HG03060 (cell line): Measurements from ENCODE around the gene PLEKHO2.

ENCODE experiments used
- ATAC-seq: cut with Tn5 transposase; IDR thresholded peaks from one replicate; pipeline ENCODE4 v1.9.1; 2021; ENCODE audit warnings: low read depth, moderate number of reproducible peaks; ENCODE audit not compliant: unreplicated experiment

Gene PLEKHO2

DNA sequence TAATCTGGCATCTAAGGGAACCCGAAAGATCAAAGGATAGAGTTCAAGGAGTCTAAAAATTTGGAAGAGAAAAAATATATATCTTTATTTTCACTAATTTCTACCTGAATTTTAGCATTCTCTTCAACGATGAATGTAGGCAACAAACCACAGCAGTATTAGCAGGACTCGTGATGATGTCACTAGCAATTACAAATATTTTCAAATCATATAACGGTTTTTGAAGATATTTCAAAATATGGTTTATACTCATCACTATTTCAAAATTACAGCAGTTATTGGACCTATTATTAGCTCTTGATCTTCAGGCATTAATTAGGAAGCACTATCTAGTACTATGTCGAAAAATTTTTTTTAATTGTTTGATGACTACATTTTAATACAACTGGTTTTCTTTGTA, 43.0 kb downstream of the PLEKHO2 start:
- no peak for ATAC-seq

DNA sequence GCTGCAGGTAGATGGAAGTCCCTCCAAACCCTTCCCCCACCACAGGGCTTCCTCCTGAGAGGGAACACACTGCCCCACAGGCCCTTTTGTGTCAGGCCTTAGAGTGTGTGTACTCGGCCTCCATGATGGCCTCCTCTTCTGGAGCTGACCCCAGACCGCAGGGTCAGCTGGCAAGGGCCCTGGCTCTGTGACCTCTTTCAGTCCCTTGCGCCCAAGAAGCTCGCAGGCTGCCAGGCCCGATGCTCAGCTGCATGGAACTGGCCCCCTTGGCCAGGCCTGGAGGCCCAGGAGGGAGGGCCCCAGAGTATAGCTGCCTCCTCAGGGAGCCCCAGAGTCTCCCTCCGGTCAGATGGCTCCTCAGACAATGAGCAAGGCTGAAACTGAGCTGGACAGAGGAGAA, 46.6 kb downstream of the PLEKHO2 start:
- ATAC-seq = no peak

DNA sequence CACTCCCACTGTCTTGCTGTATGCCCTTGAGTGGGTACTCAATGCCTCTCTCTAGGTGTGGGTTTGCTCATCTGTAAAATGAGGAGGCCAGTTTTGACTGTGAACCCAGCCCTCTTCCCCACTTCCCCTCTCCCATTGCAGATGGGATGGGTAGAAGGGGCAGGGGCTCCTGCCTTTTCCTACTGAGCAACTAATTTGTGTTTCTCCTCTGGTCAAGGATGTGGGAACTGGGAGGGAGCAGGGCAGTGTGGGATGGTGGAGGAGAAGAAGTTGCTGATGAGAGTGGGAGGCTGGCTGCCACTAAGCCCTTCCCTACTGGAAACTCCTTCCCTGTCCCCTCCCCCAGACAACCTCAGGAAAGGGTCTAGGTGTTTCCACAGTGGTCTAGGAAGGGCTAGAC, 49.8 kb downstream of the PLEKHO2 start:
- ATAC-seq = no peak

DNA sequence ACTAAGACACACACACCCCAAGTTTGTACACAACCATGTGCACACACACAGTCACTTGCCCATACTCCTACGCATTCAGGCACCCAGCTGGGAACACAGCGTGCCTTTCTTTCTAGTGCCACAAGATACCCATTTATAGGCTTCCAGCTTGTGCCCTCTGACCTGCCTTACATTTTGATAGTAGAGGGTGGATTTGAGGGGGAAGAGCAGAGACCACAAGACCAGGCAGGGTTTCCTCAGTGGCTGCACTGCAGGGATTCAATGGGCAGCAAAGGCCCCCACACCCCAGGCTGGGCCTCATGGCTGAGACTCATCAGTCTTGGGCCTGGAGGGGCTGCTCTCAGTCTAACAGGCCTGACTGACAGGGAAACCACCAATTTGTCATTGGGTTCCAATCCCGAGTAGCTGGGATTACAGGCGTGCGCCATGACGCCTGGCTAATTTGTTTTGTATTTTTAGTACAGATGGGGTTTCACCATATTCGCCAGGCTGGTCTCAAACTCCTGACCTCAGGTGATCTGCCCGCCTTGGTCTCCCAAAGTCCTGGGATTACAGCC, 51.2 kb downstream of the PLEKHO2 start:
- no peak for ATAC-seq

DNA sequence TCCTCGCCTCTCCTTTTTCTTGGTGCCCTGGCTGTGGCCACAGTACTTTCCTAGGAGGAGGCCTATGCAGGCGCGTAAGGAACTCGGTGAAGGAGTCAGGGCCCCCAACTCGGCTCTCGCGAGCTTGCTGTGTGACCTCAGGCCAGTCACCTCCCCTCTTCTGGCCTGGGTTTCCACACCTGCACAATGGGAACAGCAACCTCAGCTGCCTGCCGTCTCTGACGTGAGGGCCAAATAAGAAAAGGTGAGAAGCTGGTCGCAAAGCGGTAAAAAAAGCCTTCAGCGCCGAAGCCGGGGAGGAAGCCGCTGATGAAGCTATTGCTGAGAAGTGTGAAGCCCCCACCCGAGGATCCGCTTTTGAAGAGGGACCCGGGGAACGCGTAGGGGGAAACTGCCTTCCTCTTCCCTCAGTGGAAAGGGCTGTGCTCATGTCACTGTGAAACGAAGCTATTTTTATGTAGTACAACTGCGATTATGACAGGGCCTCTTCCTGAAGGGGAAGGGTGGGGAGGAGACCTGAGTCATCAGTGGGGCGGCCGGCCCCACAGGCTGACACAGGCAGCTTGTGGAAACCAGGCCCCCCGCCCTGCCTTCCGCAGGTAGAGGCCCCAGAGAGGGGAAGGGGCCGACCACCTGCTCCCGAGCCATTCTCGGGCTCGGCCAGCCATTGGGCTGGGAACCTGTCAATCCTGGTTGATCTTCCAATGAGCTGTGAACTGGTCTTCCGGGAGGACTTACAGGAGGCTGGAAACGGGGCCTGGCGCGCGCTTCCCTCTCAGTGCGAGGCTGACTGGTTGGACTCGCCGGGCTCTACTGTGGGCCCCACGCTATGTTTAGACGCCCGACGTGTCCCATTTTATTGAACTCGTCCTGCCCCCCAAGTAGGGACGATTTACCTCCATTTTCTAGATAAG, 52.0 kb downstream of the PLEKHO2 start:
- ATAC-seq = peak; percentile 35

DNA sequence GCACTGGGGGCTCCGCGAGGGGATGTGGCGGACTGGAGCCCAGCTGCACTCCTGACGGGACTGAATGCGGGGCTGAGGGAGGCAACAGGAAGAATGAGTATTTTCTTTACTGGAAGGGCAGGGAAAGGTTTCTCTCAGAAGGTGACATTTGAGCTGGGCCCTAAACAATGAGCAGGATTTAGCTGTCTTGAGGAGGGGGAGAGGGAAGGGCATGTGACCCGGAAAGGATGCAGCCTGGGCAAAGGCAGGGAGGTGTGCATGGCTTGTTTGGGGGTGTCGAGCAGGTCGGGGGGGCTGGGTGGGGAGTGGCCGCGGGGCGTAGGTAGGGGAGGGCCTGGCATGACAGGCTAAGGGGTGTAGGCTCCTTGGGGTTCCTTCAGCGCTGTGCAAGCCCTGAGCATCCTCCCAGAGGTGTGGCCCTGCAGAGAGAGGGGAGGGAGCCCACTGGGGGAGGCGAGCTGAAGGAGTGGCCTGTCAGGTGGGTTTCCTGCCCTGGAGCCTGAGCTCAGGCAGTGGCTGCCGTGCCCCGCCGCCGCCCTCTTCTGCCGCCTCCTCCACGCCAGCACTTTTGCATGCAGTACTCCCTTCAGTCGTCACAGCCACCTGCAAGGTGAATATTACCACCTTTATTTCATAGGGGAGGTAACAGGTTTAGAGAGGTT, 52.8 kb downstream of the PLEKHO2 start:
- ATAC-seq = no peak

DNA sequence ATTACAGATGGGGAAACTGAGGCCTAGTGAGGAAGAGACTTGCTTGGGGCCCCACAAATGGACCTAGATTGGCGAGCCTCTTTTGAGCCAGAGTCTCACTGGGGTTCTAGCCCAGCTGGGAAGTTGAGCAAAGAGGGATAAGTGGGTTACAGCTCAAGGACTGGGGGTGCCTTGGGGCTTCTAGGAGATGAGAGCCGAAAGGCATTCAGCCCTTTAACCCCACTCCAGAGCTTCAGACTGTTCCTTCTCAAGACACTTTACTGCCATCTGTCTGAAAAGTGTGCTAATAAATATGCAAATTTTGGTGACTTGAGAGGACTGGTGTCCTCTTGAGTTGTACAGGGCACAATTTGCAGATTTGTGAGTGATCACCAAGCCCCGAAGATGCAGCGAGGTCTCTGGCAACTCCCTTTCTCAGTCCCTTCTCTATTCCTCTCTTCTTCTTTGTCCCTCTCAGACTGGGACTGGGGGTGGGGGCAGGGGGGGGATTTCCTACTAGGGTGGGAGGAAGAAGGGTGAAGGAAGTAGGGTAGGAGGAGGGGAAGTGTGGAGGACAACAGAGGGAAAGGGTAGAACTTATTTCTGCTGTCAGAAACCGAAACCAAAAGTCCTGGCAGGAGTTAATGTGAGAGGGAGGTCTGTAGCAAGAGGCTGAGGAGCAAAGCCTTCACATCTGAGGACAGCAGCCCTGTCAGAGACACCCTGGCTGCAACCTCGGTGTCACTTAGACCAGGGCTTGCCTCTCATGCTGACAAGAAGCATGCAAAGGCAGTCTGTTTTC, 53.8 kb downstream of the PLEKHO2 start:
- no peak for ATAC-seq

DNA sequence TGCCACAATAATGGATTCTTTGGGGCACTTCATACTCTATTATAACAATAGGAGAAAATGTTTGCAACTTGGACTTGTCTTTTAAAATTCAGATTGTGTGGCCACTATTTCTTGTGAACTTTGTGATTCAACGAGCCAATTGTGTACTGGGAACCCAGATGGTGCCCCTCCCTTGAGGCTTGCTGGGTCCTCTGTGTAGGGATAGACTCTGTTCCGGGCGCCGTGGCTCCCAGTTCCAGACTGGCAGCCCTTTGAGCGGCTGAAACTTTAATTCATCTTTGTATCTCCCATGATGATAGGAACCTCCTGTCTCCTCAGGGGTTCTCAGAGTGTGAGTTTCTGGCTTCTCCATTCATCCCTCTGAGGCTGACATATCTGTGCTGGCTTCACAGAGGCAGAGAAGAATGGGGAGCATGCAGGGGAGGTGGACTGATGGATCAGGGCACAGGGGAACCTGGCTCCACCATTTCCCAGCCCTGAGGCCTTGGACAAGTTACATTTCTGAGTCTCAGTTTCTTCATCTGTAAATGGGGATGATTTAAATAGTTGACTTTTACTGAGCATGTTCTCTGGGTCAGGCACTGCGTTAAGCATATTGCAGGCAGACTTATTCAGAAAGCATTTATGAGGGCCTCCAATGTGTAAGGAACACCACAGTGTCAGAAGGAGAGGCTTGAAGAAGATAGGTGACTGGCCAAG, 54.8 kb downstream of the PLEKHO2 start:
- no peak for ATAC-seq

DNA sequence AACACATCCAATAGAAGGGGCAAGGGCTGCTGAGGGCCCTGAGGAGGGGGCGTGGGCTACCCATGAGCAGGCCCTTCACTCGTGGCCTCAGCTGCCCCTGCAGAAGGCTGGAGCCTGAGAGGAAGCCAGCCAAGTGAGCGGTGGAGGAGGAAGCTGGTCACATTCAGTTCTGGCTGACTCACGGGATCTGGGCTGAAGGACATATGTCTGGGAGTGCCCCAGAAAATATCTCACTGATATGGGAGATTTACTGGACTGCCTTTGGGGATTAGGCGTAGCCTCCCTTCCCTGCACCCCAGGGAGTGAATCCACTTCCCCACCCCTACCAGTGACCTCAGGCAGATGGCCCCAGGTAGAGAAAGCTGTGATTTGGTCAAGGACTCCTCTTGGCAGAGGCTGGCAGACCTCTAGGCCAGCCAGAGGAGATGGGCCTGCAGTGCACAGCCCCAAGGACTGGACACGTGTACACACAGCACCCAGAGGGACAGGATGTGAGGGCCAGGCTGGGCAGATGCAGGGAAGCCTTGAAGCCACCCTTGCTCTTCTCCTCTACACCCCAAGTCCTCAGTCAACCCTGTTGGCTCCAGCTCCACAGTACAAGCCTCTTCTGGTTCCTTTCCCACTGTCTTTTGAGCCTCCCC, 55.8 kb downstream of the PLEKHO2 start:
- no peak for ATAC-seq

DNA sequence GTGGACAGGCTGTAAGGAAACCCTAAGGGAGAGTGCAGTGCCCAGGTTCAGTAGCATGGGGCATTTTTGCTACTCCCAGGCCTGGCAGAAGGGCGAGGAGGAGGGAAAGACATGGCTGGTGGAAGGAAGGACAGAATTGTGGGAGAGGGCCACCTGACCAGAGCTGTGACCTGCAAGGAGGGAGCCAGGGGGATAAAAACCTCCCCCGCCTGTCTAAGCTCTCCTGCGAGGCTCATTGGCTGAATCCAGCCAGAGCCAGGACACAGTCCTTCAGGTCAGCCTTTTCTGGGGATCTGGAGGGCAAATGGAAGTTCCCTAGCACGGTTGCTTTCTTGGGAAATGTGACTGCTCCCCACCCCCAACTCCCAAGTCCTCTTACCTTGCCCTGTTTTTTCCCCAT, 56.7 kb downstream of the PLEKHO2 start:
- ATAC-seq = no peak

DNA sequence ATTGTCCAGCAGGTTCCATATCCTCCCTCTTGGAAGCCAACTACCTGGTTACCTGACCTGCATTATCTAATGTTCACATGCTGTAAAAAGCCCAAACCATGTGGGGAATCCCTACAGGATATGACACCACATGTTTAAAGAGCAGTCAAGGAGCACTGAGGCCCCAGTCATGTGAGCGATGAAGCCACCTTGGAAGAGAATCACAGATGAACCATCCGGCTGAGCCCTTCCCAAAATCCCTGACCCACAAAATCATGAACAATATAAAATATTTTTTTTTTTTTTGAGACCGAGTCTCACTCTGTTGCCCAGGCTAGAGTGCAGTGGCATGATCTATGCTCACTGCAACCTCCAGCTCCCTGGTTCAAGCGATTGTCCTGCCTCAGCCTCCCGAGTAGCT, 59.4 kb downstream of the PLEKHO2 start:
- no peak for ATAC-seq

DNA sequence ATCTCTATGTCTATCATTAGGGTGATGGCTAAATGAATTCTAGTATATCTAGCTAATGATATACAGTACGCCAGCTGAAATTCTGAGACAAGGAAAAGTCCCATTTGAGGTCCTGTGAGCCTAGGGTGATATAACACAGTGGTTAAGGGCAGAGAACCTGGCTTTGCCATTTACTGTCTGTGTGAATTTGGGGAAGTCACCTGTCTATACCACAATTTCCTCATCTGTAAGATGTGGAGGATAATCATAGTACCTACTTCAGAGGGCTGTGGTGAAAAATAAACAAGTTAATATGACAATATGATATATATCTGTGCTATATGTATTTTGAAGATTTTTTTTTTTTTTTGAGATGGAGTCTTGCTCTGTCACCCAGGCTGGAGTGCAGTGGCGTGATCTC, 60.2 kb downstream of the PLEKHO2 start:
- ATAC-seq = no peak

DNA sequence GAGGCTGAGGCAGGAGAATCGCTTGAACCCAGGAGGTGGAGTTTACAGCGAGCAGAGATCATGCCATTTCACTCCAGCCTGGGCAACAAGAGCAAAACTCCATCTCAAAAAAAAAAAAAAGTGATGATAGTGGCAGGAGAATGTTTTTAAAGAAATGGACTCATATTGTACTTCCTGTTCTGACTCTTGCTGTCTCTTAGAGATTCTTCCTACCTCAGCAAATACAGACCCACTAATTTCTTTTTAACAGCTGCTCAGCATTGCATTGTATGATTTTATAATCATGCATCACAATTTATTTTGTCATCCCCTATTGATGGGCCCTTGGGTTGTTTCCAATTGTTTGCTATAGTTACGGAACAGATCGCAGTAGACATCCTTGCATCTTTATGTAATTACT, 61.1 kb downstream of the PLEKHO2 start:
- ATAC-seq = no peak

DNA sequence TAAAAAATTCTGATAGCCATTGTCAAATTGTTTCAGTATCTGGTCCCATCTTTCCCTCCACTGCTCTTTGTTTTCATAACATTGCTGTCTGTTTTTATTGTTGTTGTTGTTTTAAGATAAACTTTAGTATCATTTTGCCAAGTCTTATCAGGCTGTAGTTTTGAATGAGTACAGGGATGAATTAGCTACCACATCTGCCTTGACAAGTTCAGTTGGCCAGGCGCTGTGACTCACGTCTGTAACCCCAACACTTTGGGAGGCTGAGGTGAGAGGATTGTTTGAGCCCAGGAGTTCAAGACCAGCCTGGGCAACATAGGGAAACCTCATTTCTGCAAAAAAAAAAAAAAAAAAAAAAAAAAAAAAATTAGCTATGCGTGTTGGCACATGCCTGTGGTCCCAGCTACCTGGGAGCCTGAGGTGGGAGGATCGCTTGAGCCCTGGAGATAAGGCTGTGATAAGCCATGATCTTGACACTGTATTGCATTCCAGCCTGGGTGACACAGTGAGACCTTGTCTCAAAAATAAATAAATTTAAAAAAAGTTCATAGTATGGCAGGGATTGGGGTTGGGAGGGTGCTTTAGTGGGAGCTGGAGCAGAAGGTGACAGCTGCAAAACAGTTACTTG, 61.7 kb downstream of the PLEKHO2 start:
- no peak for ATAC-seq

DNA sequence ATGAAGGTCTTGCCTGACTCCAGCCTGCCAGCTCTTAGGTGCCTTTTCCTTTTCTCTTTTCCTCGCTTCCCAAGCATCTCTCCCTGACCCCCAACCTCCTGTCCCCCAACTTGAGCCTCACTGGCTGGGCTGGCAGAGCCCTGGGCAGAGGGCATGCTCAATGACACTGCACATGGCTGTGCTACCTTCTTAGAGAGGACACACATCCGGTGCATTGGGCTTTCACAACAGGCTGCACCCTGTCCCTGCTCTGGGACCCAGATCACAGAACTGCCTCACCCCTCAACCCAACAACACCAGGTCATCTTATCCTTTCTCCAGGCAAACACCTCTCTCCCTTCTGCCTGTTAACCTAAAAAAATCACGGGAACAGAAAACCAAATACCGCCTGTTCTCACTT, 62.5 kb downstream of the PLEKHO2 start:
- ATAC-seq = no peak

DNA sequence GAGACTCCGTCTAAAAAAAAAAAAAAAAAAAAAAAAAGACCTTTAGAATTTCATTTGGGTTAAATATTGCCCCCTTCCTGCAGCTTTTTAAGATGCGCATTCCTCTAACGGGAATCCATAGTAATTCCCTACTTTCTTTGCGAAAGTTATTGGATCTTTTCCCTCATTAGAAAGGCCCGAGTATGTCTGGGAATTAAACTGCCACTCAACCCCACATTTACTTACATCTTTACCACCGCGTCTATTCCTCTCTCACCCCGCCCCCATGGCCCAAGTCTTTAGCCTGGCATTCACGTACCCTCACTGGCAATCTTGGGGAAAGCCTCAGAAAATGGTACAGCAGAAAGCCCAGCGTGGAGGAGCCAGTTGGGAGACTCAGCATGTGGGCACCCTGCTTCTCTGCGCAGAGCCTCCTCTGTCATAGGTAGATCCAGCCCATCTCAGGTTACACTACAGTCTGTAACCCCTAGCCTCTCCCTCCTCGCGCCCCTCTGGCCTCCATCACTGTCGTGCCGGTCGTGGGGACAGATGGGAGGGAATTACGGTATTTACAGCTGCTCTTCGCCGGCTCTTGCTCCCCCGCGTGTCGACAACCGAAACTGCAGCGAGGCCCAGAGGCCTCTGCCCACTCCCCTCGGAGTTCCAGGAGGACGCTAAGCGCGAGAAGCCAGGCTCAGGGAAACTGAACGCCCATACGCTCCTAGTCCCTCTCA, 63.6 kb downstream of the PLEKHO2 start:
- no peak for ATAC-seq

DNA sequence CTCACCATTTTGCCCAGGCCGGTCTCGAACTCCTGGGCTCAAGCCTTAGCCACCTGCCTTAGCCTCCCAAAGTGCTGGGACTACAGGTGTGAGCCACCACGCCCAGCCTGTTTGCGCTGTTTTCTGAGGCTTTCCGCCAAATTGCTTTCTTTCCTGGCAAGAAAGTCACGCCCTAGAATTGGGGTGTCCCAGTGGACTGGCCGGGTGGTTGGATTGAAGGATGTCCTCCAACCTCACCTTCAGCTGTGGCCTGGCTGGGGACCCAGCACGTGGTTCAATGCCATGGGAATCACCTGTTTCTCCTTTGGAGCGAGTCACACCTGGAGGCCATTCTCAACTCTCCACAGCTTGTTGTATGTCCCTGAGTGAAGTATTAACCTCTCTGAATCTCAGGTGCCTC, 64.2 kb downstream of the PLEKHO2 start:
- no peak for ATAC-seq

DNA sequence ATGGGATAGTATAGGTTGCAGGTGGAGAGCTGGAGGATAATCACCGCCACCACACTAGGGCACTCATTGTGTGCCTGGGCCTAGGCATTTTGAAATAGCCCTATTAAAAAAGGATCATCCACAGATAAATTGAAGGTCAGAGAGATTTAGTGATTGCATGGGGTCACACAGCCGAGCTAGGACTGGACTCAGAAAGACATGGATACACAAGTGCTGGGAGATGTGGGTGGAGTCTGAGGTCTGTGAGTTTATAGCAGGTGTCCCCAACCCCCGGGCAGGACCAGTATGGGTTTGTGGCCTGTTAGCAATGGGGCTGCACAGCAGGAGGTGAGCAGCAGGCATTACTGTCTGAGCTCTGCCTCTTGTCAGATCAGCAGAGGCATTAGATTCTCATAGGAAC, 64.7 kb downstream of the PLEKHO2 start:
- no peak for ATAC-seq

DNA sequence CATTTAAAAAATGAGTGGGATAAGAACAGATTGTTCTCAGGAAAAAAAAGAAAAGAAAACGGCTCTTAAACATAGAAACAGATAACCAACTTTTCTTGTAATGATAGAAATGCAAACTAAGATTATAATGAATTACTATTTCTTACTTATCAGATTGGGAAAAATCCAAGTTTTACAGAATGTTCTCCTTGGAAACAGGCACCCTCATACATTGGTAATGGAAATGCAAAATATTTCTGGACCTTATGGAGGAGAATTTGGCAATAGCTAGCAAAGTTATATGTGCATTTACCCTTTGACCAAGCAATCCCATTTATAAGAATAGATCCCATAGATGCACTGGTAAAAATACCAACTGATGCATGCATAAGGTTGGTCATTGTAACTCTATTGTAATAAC, 66.3 kb downstream of the PLEKHO2 start:
- no peak for ATAC-seq
